DMS79 treated with DMSO at 0.1 percent for 48 hours (cell line): ENCODE data around the gene COL6A3.
"Not testable (repeated sequence)": the region's sequence is repeated elsewhere in the genome, so short reads cannot be mapped to it uniquely, and the experiment has no call there.

Experiments
- DNase-seq: peaks from one replicate; lab custom pipeline; 2025; lab: John Stamatoyannopoulos, UW

COL6A3 gene

DNA sequence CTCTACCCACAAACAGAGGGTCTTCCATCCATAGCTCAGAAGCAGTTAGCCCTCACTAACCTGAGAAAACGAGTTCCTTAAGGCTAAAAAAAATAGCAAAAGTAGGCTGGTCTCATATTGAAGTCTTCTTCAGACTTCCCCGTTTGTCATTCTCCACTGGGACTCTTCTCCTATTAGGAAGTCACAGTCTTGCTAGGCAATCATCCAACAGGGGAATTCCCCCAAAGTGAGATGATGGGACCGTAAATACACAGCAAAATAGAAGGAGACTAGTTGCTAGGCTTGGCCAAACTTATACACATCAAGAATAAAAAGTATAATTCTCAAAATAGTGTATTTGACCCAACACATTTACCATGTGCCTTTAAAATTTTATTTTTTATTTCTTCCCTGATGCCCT, 34.3 kb downstream of the COL6A3 start:
- DNase-seq = no peak

DNA sequence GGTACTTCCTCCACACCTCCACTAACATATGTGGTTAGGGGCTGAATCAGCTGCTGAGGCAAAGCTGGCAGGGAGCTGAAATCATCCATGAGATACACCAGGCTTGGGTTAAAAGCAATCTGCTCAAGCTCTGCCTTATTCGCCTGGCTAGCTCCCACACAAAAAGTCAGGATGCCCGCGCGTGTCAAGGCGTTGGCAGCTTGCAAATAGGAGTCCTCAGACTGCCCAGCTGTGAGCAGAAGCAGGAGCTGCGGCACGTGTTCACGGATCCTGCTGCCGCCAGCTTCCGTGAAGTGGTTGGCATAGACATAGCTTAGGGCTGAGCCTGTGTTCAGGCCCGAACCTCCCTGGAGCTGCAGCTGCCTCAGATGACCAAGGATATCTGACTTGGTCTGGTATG, 35.3 kb downstream of the COL6A3 start:
- no peak for DNase-seq

DNA sequence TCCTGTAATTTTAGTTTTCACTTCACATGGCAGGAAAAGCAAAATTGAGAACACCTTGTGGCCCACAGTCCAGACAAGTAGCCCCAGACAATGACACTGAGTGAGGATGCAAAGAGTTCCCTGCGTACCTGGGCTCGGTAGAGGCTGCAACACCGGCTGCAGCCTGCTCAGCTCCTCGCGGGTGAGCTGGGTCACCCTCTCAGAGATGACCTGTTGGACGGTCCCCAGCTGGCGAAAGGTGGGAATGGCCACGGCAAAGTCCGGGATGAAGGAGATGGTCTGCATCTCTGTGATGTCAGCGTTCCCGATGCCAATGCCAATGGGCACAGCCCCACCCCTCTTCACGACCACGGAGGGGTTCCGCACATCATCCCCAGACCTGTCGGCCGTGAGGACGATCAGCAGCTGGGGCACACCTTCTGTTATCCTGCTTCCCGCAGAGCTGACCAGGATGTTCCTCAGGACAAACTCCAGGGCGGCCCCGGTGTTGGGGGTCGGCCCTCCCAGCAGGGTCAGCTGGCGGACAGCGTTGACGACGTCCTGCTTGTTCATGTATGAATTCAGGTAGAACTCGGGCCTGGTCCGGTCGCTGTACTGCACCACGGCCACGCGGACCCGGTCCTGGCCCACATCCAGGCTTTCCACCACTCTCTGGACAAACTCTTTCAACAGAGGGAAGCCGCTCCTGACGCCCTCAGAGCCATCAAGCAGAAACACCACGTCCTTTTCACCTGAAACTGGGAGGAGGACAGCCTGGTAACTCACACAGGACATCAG, 39.5 kb downstream of the COL6A3 start:
- DNase-seq = no peak

DNA sequence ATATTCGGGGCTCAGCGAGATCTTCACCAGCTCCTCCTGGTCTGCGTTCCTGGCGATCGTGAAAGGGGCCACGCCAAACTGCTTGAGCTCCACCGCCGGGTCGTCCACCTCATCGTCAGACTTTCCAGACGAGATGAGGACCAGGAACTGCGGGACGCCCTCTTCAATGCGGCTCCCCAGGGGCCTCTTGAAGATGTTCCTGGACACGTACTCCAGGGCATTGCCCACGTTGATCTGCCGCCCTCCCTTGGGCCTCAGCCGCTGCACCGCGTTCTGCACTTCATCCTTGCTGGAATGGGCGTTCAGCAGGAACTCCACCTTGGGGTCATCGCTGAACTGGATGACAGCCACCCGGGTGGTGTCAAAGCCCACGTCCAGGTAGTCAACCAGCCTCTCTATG, 42.1 kb downstream of the COL6A3 start:
- no peak for DNase-seq

DNA sequence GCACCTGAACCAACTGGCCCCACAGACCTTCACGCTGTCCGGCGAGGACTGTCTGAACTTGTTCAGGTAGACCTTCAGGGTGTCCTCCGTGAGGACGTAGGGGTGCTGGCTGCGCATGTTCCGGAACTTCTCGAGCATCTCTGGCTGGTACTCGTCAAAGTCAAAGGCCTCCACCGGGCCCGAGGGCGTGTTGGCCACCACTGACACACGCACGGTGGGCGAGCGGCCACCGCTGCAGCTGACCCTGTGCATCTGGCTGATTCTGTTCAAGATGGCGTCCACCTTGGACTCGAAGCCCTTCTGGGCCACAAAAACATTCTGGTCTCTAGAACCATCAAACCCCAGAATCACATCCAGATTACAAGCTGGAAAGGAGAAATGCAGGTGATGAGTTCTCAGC, 48.3 kb downstream of the COL6A3 start:
- DNase-seq = no peak

DNA sequence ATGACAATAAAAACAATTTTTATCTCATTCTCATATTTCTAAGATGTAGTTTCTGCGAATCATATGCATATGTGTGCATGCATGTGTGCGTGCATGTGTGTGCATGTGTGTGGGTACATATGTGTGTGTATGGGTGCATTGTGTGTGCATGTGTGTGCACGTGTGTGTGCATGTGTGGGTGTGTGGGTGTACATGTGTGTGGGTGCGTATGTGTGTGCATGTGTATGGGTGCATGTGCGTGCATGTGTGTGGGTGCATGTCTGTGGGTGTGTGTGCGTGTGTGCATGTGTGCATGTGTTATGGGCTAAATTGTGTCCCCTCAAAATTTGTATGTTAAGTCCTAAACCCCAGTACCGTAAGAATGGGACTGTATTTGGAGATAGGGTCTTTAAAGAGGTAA, 49.3 kb downstream of the COL6A3 start:
- DNase-seq = no peak

DNA sequence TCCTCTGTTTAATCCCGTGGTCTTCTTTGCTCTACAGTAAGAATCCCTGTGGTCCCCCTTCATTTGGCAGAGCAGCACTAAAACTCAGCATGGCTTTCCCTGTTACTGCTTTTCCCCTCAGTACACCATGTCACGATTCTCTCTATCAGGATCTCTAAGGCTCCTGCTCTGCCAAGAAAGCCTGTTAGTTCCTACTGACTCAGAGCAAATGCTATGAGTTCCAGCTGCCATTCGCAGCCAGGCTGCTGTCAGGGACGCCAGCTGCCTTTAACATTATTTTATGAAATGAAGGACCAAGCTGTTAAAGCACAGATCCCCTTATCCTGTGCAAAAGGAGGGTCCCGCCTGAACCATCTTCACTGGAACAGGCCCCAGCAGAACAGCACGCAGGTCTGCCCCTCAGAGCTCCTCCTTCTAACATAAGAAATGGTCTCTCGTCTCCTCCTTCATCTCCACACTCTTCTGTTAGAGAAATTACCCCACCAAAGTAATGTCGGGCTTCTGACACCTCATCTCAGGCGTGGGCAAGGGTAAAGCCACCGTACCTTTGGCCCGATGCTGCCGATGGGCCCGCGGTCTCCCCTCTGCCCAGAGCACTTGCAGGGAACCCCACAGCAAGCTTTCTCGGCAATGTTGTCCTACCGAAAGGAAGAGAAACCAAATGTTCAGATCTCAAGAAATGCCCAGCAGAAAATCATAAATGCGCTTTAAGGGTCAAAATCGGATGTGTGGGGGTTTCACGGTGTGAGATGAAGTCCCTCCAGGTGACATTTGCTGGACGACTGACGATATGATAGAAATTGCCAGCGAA, 52.6 kb downstream of the COL6A3 start:
- no peak for DNase-seq

DNA sequence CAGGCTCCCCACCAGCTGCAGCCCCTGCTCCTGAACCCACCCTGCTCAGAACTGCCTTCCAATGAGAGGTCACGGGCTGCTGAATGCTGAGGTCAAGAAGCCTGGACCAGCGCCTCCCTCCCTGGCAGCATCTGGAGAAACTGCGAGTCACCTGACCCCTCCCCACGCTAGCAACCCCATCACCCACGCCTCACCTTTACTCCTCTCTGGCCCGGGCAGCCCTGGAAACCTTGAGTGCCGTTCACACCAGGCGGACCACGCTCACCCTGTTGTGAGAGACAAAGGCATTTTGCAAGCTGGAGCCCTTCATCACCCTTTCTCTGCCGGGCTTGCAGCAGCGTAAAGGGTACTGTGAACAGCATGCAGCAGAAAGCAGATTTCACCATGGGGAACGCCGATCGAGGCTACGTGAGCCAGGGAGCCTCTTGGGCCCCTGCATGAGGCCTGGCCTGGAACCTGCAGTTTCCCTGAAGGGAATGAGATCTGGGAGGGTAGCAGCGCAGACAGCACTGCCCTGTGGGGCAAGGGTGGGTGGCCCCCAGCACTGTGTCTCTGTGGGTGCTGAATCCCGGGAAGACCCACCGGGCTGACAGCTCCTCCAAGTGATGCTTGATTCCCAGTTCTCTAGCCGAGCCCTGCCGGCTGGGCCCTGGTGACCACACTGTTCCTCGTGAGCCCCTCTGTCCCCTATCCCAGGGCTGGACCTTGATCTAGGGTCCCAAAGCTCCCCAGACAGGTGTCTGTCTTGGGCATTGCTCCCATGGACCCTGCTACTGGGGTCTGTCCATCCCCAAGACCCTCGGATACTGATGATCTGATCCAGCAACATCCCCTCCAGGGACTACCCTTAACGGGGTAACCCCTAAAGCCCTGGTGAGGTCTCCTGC, 53.8 kb downstream of the COL6A3 start:
- DNase-seq = no peak

DNA sequence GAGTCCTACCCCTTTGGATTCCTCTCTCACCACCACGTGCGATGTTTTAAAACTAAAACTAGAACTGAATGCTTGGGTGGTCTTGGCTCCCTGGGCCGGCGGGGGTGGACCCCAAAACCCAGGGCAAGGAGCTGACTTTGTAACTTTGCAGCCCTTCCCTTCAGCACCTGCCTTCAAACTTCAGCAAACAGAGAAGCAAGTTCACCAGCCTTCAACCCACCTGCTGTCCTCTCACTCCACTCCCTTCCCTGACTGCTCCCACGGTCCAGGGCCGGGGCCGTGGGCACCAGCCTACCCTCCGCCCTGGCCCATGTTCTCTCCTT, 54.5 kb downstream of the COL6A3 start:
- no peak for DNase-seq

DNA sequence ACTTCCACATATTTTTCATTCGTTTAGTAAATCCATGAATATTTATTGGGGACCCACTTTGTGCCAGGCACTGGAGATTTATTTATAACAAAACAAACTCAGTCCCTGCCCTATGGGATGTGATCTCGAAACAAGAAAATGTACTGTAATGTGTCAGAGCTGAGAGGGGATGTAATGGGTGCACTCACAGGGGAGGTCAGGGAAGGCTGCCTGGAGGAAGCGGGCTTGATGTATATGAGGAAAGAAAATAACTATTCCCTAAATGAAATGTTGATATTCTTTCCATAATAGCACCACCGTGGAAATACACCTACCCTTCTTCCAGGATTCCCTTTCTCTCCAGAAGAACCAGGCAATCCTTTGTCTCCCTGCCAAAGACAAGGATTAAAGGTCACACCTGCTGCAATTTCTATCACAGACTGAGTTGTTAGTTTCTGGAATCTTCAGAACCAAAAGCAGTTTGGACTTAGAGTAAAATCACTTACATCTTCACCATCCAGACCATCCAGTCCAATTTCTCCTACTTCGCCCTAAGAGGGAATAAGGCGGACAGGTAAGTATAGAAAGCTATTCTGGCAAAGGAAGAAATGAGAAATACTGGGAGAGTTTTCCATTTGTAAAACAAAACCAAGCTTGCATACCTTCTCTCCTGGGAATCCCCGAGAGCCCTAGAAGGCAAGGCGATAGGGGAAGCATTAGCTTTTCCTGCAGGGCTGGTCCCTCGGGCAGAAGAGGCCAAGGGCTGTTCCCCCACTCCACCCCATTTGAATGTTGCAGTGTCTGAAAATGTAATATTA, 55.0 kb downstream of the COL6A3 start:
- no peak for DNase-seq

DNA sequence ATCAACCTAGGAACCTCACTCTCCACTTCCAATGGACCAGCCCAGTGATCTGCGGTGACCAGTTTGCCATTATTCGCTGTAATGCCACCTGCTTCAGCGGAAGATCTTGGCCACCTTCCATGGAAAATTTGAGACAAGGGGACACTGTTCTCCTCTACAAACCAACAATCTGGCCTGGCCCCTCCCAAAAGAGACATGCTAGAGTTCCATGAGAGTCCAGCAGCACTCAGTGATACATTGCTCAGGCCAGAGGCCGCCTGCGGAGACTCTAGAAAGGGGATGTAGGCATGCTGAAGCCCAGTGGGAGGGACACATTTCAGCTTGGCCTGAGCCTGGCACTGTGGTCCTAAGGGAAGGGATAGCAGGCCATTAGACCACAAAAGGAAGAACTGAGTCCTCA, 58.3 kb downstream of the COL6A3 start:
- DNase-seq = no peak

DNA sequence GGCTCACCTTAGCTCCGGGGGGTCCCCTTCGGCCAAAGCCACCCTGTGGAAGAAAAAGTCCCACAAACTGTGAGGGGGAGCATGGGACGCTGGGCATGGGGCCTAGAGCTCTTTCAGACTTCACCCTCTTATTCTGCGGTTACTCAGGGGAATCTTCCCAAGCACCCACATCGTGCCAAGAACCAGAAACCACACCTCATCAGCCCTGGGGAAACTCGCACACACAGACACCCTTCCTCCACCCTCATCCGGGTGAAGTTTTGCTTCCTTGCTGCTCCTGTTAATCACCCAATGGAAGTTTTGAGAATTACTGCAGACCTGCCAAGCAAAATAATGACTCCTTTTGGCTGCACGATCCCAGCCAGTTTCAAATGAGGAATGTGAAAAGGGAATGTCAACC, 59.1 kb downstream of the COL6A3 start:
- no peak for DNase-seq

DNA sequence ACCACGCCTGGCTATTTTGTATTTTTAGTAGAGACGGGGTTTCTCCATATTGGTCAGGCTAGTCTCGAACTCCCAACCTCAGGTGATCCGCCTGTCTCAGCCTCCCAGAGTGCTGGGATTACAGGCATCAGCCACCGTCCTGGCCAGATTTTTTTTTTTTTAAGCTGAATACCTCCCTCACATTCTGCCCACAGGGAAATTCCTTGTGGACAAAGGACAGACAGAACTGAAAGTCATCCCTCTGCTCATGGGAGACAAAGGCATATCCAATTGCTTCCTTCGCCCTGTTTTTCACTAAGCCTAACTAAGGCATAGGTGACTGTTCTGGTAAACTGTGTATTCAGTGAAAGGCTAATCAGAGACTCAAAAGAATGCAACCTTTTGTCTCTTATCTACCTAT, 59.8 kb downstream of the COL6A3 start:
- DNase-seq = not testable (repeated sequence)

DNA sequence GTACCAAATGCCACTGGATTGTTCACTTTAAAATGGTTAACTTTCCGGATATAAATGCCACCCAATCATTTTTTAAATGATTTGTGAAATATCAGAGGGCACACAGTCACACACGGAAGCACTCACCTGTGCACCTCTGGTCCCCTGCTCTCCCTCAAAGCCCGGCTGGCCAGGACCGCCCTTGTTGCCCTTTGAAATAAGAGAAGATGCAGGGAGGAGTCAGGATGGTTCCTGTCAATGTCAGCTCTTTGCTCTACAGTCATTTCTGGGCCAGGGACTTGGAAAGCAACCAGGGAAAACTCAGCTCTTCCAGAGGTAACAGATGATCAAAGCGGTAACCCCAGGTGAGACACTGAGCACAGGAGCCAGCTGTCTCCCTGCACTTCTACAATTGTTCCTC, 60.7 kb downstream of the COL6A3 start:
- no peak for DNase-seq

DNA sequence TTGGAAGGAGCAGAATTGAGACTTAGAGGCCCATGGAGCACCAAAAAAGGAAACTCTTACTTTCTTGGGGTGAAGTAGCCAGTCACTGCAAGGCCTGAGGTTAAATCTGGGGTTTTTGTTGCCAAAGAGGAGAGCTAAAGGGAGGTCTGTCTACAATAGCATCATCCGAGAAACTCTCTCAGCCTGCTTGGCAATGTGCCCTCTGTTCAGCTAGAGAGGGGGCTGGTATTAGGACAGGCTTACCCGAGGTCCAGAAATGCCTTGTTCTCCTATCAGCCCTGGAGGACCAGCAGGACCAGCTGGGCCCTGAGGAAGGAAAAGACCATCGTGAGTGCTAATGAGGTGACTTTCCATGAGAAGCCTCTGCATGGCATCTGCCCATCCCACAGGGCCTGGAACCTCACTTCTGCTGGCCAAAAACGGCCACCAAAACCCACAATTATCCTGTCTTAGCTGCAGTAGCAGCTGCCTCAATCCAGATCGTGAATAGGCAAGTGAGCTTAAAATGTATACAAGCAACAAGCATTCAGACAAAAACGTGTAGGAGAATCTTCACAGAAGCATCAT, 61.6 kb downstream of the COL6A3 start:
- no peak for DNase-seq

DNA sequence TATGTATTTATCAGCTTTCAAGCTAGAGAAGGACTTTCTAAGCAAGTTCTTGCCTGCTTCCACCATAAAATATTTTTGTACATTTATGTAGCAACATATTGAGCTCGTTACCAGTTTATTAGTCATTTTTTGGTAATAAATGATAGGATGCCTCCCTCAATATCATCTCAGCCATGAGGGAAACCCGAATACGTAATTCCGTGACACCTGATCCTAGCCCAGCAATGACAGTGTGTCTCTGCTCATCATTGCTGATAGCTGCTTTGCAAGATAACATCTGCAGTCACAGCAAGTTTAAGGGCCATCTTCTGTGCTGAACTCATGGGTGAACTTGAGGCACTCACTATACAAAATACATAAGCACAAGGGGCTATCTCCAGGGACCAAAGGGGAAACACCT, 62.2 kb downstream of the COL6A3 start:
- DNase-seq = no peak

DNA sequence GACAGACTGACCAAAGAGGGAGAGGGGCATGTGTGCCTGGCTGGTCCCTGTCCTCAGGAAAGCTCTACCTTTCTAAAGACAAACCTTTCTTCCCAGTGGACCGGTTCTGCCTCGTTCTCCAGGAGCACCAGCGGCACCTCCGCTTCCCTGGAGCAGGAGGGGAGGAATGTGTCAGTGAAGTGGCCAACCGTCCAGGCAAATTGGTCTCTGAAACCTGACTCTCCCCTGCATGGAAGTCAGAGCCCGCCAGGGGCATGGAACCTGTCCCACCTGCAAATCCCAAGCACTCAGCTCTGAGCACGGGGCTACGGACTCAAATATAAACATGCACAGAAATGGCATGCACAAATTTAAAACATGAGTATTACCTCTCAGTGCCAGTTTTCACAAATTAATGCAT, 62.9 kb downstream of the COL6A3 start:
- DNase-seq = no peak

DNA sequence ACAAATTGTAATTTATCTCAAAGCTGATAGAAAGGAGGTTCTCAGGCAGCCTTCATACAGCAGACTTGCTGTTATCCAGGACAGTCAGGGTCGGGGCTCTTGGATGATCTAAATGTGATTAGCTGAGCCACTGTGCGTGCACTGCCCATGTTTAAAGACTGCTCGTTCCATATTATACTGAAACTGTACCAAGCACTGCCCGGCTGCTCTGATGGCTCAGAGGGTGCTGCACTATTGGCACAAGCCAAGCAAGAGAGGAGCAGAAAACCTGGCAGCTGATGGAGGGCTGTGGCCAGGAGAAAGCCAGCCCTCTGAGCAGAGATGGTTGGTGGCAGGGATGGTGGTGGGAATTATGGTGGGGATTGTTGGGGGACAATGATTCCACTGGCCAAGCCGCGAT, 63.4 kb downstream of the COL6A3 start:
- no peak for DNase-seq

DNA sequence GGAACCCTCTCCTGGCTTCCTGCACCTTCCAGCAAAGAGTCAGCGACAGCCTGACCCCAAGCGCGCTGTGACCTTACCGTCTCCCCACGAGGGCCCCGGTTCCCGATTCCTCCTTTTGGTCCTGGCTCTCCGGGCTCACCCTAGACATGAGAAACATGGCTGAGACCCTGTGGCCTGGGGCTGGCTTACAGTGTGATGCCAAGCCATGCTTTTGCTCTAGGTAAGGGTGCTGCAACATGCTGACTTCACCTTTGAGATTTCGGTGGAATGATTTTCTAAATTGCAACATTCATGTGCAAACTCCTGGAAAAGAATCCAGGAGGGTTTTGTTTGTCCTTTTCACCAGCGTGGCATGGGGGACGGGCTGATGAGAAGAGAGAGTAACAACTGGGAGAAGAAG, 63.9 kb downstream of the COL6A3 start:
- no peak for DNase-seq

DNA sequence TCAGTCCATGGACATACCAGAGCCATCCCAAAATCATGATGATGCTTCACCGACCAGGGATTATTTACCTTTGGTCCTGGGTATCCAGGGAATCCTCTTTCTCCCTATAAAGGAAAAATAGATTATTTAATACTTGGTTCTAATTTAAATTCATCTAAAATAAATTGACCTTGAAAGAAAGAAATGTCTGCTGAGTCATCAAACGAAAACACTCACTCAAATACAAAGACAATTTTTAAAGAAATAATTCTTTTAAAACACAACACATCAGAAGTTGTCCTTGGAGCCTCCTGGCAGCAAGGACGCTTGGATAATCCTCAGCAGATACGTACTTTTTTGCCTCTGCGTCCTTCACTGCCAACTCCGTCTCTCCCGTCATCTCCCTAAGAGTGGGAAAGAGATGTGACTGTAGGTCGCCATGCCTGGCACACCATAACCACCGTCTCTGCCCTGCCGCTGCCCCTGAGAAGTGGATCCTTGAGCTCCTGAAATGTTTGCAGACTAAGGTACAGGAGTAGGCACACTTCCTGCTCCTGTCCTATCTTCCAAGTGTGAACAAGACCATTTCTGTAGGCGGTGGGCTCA, 65.6 kb downstream of the COL6A3 start:
- no peak for DNase-seq
